Fibroblast of lung (primary cell): ENCODE measurements around the gene SLC33A1. TPM values are rescaled to one million over a fixed set of nuclear protein-coding genes. Genes with fewer than 3 reads are reported as not detected.
"Not testable (repeated sequence)": the region's sequence is repeated elsewhere in the genome, so short reads cannot be mapped to it uniquely, and the experiment has no call there.

ENCODE experiments used
- DNase-seq, 2 donors: peaks; one replicate each; pipeline versions ENCODE4 v3.0.0 to v3.0.0-alpha.2; 2010; ENCODE audit warnings: low read depth in 2 of 2
- H2AFZ ChIP-seq: 2 replicates; pipeline ENCODE4 v1.5.1; 2012; ENCODE audit warnings: low read length, control low read depth, inconsistent platforms
- H3K27ac ChIP-seq: 2 replicates; pipeline ENCODE4 v1.5.1; 2011; ENCODE audit warnings: low read length, control low read depth; ENCODE audit not compliant: insufficient read depth
- H3K27me3 ChIP-seq: 2 replicates; pipeline ENCODE4 v1.5.1; 2011; ENCODE audit warnings: mild to moderate bottlenecking, low read length; ENCODE audit not compliant: control insufficient read depth, insufficient read depth
- H3K36me3 ChIP-seq: 2 replicates; pipeline ENCODE4 v1.5.1; 2011; ENCODE audit warnings: low read length; ENCODE audit not compliant: control insufficient read depth, insufficient read depth
- H3K4me1 ChIP-seq: 2 replicates; pipeline ENCODE4 v1.5.1; 2011; ENCODE audit warnings: low read length; ENCODE audit not compliant: control insufficient read depth, insufficient read depth; ENCODE audit errors: extremely low read depth
- H3K4me2 ChIP-seq: 2 replicates; pipeline ENCODE4 v1.5.1; 2011; ENCODE audit warnings: low read length, control low read depth; ENCODE audit not compliant: insufficient read depth; ENCODE audit errors: extremely low read depth
- H3K4me3 ChIP-seq, 4 experiments: fragments of 200-600 bp in 1 of 4; sonication (generic) in 1 of 4; replicated peaks in 1 of 4; 2 replicates each; pipeline ENCODE4 v1.5.1; 2011 to 2016; ENCODE audit warnings: low read length in 4 of 4, low read depth in 3 of 4, mild to moderate bottlenecking in 3 of 4, control low read depth in 2 of 4, inconsistent platforms in 1 of 4, mixed read lengths in 1 of 4; ENCODE audit not compliant: insufficient read depth in 1 of 4; ENCODE audit errors: control extremely low read depth in 1 of 4
- H3K79me2 ChIP-seq: 2 replicates; pipeline ENCODE4 v1.5.1; 2012; ENCODE audit warnings: mild to moderate bottlenecking, low read length, inconsistent platforms; ENCODE audit not compliant: control insufficient read depth, insufficient read depth
- H3K9ac ChIP-seq: 2 replicates; pipeline ENCODE4 v1.5.1; 2011; ENCODE audit warnings: mild to moderate bottlenecking, low read length, control low read depth; ENCODE audit not compliant: insufficient read depth
- H3K9me3 ChIP-seq: 2 replicates; pipeline ENCODE4 v1.5.1; 2012; ENCODE audit warnings: low read depth, low read length; ENCODE audit not compliant: control insufficient read depth, insufficient read depth
- H4K20me1 ChIP-seq: 2 replicates; pipeline ENCODE4 v1.5.1; 2011; ENCODE audit warnings: low read length; ENCODE audit not compliant: control insufficient read depth, insufficient read depth; ENCODE audit errors: extremely low read depth
- EZH2 ChIP-seq: IDR thresholded peaks from 2 replicates; pipeline ENCODE4 v1.5.1; 2012; ENCODE audit warnings: low read length, control low read depth, mild to moderate bottlenecking; ENCODE audit errors: missing control alignments
- polyA plus RNA-seq, 2 donors: library from polyadenylated mRNA; depleted of rRNA in 1 of 2; stranded (reverse) in 1 of 2; unstranded in 1 of 2; fragments of >200 nt; gene quantifications; 2 replicates each; pipeline ENCODE4 v1.2.1, GENCODE V29; 2011 to 2012; ENCODE audit warnings: missing spikeins in 1 of 2
- total RNA-seq: library from RNA; depleted of rRNA; stranded (reverse); fragments of >200 nt; gene quantifications from 2 replicates; pipeline ENCODE4 v1.2.1, GENCODE V29; 2014
- TF ChIP-seq, protein P1 (sequence below), 2 donors: IDR thresholded peaks in 1 of 2; conservative IDR thresholded peaks in 1 of 2; 1 replicate in 1 of 2; 2 replicates in 1 of 2; pipeline ENCODE4 v1.5.1; 2011 to 2012; ENCODE audit warnings: low read length in 2 of 2, control low read depth in 1 of 2, inconsistent platforms in 1 of 2, low read depth in 1 of 2, mild to moderate bottlenecking in 1 of 2

The SLC33A1 gene
- total and polyA plus RNA-seq, 2 donors (not counting 1 experiment from before 2014, with no cell fraction given) = 21.5 to 22.7 TPM

- Histone ChIP-seq H2AFZ (peak overlapping the region; percentile 21), H3K27ac (no peak overlapping the region)
These were observed 5.6 kb upstream of the SLC33A1 start for GRCh38 chr3:155859859-155860258.

DNA sequence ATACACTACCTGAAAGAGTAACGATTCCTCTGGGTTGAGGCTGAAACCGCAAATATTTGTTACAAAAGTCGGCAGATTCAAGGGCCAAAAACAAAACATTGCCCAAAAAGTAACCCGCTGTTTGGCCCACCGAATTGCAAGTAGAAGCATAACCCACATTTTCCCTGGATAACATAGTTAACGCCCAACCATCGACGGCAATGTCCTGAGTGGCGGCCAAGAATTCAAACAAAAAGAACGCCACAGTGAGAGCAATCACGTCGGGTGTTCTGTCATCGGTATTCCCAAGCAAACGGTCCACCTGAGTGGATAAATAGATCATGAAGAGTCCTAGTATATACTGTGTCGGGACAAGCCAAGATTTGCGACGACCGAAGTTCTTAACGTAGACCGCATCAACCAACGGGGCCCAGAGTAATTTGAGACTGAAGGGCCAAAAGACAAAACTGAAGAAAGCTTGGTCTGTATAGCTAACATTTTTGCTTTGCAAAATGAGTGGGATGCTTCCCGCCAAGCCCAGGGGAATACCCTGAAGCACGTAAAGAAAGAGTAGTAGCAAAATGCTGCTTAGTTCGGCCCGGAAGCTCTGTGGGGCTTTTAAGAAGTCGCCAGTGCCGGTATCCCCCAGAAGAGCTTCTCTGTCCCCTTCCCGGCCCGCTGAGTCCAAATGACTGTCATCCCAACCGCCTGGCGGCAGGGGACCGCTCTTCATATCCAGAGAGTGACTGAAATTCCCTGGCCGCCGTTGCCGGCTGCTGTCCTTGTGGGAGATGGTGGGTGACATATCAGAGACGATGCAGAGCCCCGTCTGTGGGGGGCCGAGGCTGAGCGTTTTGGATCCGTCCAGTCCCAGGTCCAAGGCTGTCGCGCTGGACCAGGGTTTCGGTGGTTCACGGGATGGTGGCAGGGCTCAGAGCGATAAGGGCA, 750 bp downstream of the SLC33A1 start:
- no peaks in the 10 kb centered on the region for H3K4me1 ChIP-seq
- no peaks in the 10 kb centered on the region for H3K9me3 ChIP-seq
- TF ChIP-seq EZH2 = no peak
- TF ChIP-seq, protein P1, sequence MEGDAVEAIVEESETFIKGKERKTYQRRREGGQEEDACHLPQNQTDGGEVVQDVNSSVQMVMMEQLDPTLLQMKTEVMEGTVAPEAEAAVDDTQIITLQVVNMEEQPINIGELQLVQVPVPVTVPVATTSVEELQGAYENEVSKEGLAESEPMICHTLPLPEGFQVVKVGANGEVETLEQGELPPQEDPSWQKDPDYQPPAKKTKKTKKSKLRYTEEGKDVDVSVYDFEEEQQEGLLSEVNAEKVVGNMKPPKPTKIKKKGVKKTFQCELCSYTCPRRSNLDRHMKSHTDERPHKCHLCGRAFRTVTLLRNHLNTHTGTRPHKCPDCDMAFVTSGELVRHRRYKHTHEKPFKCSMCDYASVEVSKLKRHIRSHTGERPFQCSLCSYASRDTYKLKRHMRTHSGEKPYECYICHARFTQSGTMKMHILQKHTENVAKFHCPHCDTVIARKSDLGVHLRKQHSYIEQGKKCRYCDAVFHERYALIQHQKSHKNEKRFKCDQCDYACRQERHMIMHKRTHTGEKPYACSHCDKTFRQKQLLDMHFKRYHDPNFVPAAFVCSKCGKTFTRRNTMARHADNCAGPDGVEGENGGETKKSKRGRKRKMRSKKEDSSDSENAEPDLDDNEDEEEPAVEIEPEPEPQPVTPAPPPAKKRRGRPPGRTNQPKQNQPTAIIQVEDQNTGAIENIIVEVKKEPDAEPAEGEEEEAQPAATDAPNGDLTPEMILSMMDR (conservative IDR thresholded peaks at IDR 0.05 in 1 of 2, IDR thresholded peaks at IDR 0.05 in 1 of 2; ENCODE audit: low read depth in 1 of 2, low read length in 2 of 2) = no peak
- peak overlapping the region; percentile 80 for H3K9ac ChIP-seq
- H2AFZ ChIP-seq = peak overlapping the region; percentile 78
- peak; percentile 23 to 44 for DNase-seq
- peak overlapping the region; percentile 77 for H3K27ac ChIP-seq
- no peaks in the 10 kb centered on the region for H3K36me3 ChIP-seq
- peak overlapping the region; percentile 74 to 98 (median 96) for H3K4me3 ChIP-seq
- H4K20me1 ChIP-seq = no peaks in the 10 kb centered on the region
- H3K27me3 ChIP-seq = no peaks in the 10 kb centered on the region
- H3K4me2 ChIP-seq = peak overlapping the region; percentile 73
- peaks cover 41% of the 10 kb centered on the region for H3K79me2 ChIP-seq

More at GRCh38 chr3:155859859-155860258, 5.6 kb upstream of the SLC33A1 start:
- H3K4me3 ChIP-seq = peak overlapping the region in 1 of 4 experiments; percentile 36
- H4K20me1 ChIP-seq = no peaks in the 10 kb centered on the region
- H3K36me3 ChIP-seq = no peaks in the 10 kb centered on the region
- H3K4me1 ChIP-seq = no peaks in the 10 kb centered on the region
- no peaks in the 10 kb centered on the region for H3K79me2 ChIP-seq
- no peaks in the 10 kb centered on the region for H3K9me3 ChIP-seq
- H3K27me3 ChIP-seq = no peaks in the 10 kb centered on the region
- TF ChIP-seq EZH2 = no peak
- TF ChIP-seq, protein P1 (conservative IDR thresholded peaks at IDR 0.05 in 1 of 2, IDR thresholded peaks at IDR 0.05 in 1 of 2; ENCODE audit: low read depth in 1 of 2, low read length in 2 of 2) = peak in 1 of 2 donors; percentile 33
- H3K9ac ChIP-seq = no peak overlapping the region
- peak; percentile 5 to 38 for DNase-seq
- H3K4me2 ChIP-seq = peak overlapping the region; percentile 71

- Histone ChIP-seq H3K36me3 (no peaks in the 10 kb centered on the region), H3K27ac (peak overlapping the region; percentile 77), H4K20me1 (no peaks in the 10 kb centered on the region), H3K4me2 (peak overlapping the region; percentile 73), H3K4me3 (peak overlapping the region; percentile 74 to 98 (median 96)), H2AFZ (no peak overlapping the region), H3K79me2 (peaks cover 45% of the 10 kb centered on the region), H3K9ac (no peak overlapping the region), H3K4me1 (no peaks in the 10 kb centered on the region), H3K9me3 (no peaks in the 10 kb centered on the region), H3K27me3 (no peaks in the 10 kb centered on the region)
- DNase-seq = peak in 1 of 2 donors; percentile 3
- TF ChIP-seq, protein P1 (conservative IDR thresholded peaks at IDR 0.05 in 1 of 2, IDR thresholded peaks at IDR 0.05 in 1 of 2; ENCODE audit: low read depth in 1 of 2, low read length in 2 of 2) = no peak
- TF ChIP-seq EZH2 = no peak
These were observed 1.9 kb downstream of the SLC33A1 start for GRCh38 chr3:155852341-155852740.

DNA sequence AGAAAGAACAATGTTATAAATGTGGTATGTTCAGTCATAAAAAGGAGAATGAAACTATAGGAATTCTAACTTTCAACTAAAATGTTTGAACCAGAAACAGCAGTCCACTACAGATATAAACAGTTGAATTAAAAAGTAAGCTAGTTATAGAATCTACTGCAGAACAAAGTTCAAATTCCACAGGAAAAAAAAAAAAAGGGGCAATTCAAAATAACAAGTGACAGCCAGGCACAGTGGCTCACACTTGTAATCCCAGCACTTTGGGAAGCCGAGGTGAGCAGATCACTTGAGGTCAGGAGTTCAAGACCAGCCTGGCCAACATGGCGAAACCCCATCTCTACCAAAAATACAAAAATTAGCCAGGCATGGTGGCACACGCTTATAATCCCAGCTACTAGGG, 4.8 kb downstream of the SLC33A1 start:
- not testable (repeated sequence) for H3K27me3 ChIP-seq, H3K4me1 ChIP-seq, H3K9me3 ChIP-seq, H3K9ac ChIP-seq, H2AFZ ChIP-seq, DNase-seq, H4K20me1 ChIP-seq, H3K27ac ChIP-seq, H3K36me3 ChIP-seq, H3K4me3 ChIP-seq, H3K4me2 ChIP-seq
- H3K79me2 ChIP-seq = peaks cover 52% of the 10 kb centered on the region
